HG03354 (cell line): ENCODE data around the gene DAGLA.
"Not testable (repeated sequence)": the region's sequence is repeated elsewhere in the genome, so short reads cannot be mapped to it uniquely, and the experiment has no call there.

Experiments
- ATAC-seq: cut with Tn5 transposase; IDR thresholded peaks from one replicate; pipeline ENCODE4 v1.9.1; 2021; ENCODE audit warnings: mild to moderate bottlenecking; ENCODE audit not compliant: unreplicated experiment, poor library complexity, severe bottlenecking

The DAGLA gene

GRCh38 chr11:61659413-61660196, 20.6 kb upstream of the DAGLA start:
- no peak for ATAC-seq

GRCh38 chr11:61660997-61661396, 19.2 kb upstream of the DAGLA start:
- ATAC-seq, result not testable (repeated sequence)

GRCh38 chr11:61666684-61667297, 13.4 kb upstream of the DAGLA start:
- no peak for ATAC-seq

- ATAC-seq, result no peak
Measured at GRCh38 chr11:61667684-61668305, 12.4 kb upstream of the DAGLA start.

GRCh38 chr11:61669417-61669816, 10.8 kb upstream of the DAGLA start:
- ATAC-seq, result no peak

- ATAC-seq, result no peak
Measured at GRCh38 chr11:61670626-61671025, 9.6 kb upstream of the DAGLA start.

- ATAC-seq, result no peak
Measured at GRCh38 chr11:61671527-61671926, 8.7 kb upstream of the DAGLA start.

- not testable (repeated sequence) for ATAC-seq
Measured at GRCh38 chr11:61673946-61674467, 6.2 kb upstream of the DAGLA start.

- no peak for ATAC-seq
Measured at GRCh38 chr11:61675826-61676225, 4.4 kb upstream of the DAGLA start.

GRCh38 chr11:61679296-61679695, 895 bp upstream of the DAGLA start:
- ATAC-seq, result no peak

GRCh38 chr11:61680622-61681221, 531 bp downstream of the DAGLA start:
- ATAC-seq, result no peak

GRCh38 chr11:61682093-61682732, 2.0 kb downstream of the DAGLA start:
- ATAC-seq, result no peak

- ATAC-seq, result no peak
Measured at GRCh38 chr11:61682906-61683675, 2.9 kb downstream of the DAGLA start.

- no peak for ATAC-seq
Measured at GRCh38 chr11:61683961-61684869, 4.0 kb downstream of the DAGLA start.

- ATAC-seq, result no peak
Measured at GRCh38 chr11:61684870-61685616, 4.9 kb downstream of the DAGLA start.

GRCh38 chr11:61685617-61685967, 5.4 kb downstream of the DAGLA start:
- no peak for ATAC-seq

- ATAC-seq, result no peak
Measured at GRCh38 chr11:61686066-61686465, 5.9 kb downstream of the DAGLA start.

- ATAC-seq, result no peak
Measured at GRCh38 chr11:61686469-61686868, 6.3 kb downstream of the DAGLA start.
